A549 (cell line): ENCODE data around the gene TMEM135. TPM values are rescaled to one million over a fixed set of nuclear protein-coding genes. Genes with fewer than 3 reads are reported as not detected.

ENCODE experiments used
- ATAC-seq, 2 experiments: fragments of 200-7000 bp in 1 of 2; fragments of >200 bp in 1 of 2; cut with Nextera tagmentation in 1 of 2; cut with Tn5 transposase in 1 of 2; 3 replicates each; pipeline versions ENCODE4 v1.8.0 to v1.9.1; 2018 to 2020; ENCODE audit warnings: mild to moderate bottlenecking in 1 of 2, moderate library complexity in 1 of 2
- CTCF ChIA-PET: fragments of 300-600 bp; sonication (Branson Sonifier 250); formaldehyde crosslinking; extraction: SDS; loops from one replicate; lab custom pipeline; 2021; ENCODE audit warnings: antibody characterized with exemption, inconsistent platforms; lab: Yijun Ruan, JAX
- POLR2A ChIA-PET: fragments of 350-600 bp; formaldehyde crosslinking; extraction: SDS; loops from one replicate; lab custom pipeline; 2021; ENCODE audit warnings: antibody characterized with exemption, inconsistent platforms; lab: Yijun Ruan, JAX
- DNase-seq, 2 experiments: peaks; one replicate each; pipeline versions ENCODE4 v3.0.0 to v3.0.0-alpha.2; 2011 to 2016; ENCODE audit warnings: low read depth in 1 of 2, low spot score in 1 of 2
- FAIRE-seq: peaks from 2 replicates; lab custom pipeline; 2011; peaks lifted over from hg19 to GRCh38; lab: Jason Lieb, UNC
- H3K27ac ChIP-seq, 2 experiments: fragments of >200 bp; sonication (Bioruptor Twin); formaldehyde crosslinking; 3 replicates each; pipeline ENCODE4 v1.5.1; 2016 to 2017
- H3K4me1 ChIP-seq: fragments of >200 bp; sonication (Bioruptor Twin); formaldehyde crosslinking; 3 replicates; pipeline ENCODE4 v1.6.1; 2016
- H3K4me2 ChIP-seq: fragments of >200 bp; sonication (Bioruptor Twin); formaldehyde crosslinking; 3 replicates; pipeline ENCODE4 v1.6.1; 2016
- H3K4me3 ChIP-seq: fragments of >200 bp; sonication (Bioruptor Twin); formaldehyde crosslinking; 3 replicates; pipeline ENCODE4 v1.5.1; 2016
- H3K9me3 ChIP-seq: fragments of >200 bp; sonication (Bioruptor Twin); formaldehyde crosslinking; 3 replicates; pipeline ENCODE4 v1.6.1; 2016
- BCL3 ChIP-seq: fragments of >200 bp; sonication (Bioruptor Twin); formaldehyde crosslinking; IDR thresholded peaks from 3 replicates; pipeline ENCODE4 v1.6.1; 2016
- CBX8 ChIP-seq: fragments of 200-600 bp; sonication (generic); IDR thresholded peaks from 2 replicates; pipeline ENCODE4 v1.6.1; 2016
- EHF ChIP-seq: fragments of 250-450 bp; sonication (Bioruptor Pico); IDR thresholded peaks from 2 replicates; pipeline ENCODE4 v1.5.0; 2020; ENCODE audit warnings: mild to moderate bottlenecking
- ELK1 ChIP-seq: fragments of 150-350 bp; IDR thresholded peaks from 2 replicates; pipeline ENCODE4 v1.6.1; 2014; ENCODE audit warnings: low read depth, mild to moderate bottlenecking, low read length
- ESRRA ChIP-seq: fragments of 150-350 bp; IDR thresholded peaks from 2 replicates; pipeline ENCODE4 v1.6.1; 2014; ENCODE audit warnings: mild to moderate bottlenecking, low read length, borderline replicate concordance
- HDAC2 ChIP-seq: fragments of 200-600 bp; sonication (generic); IDR thresholded peaks from 2 replicates; pipeline ENCODE4 v1.6.1; 2016
- HEYL ChIP-seq: fragments of 250-450 bp; sonication (Bioruptor Pico); IDR thresholded peaks from 2 replicates; pipeline ENCODE4 v1.8.0; 2021; ENCODE audit warnings: mild to moderate bottlenecking, moderate library complexity
- JUNB ChIP-seq: fragments of >200 bp; sonication (Bioruptor Twin); formaldehyde crosslinking; IDR thresholded peaks from 2 replicates; pipeline ENCODE4 v1.6.1; 2016
- MAZ ChIP-seq: fragments of 150-350 bp; IDR thresholded peaks from 2 replicates; pipeline ENCODE4 v1.6.1; 2014; ENCODE audit warnings: antibody characterized with exemption, low read depth, low read length, borderline replicate concordance
- NPAS2 ChIP-seq: fragments of 250-450 bp; sonication (Bioruptor Pico); IDR thresholded peaks from 2 replicates; pipeline ENCODE4 v1.8.0; 2022; ENCODE audit warnings: mild to moderate bottlenecking, moderate library complexity, borderline replicate concordance
- PHF8 ChIP-seq: fragments of 200-600 bp; sonication (generic); IDR thresholded peaks from 2 replicates; pipeline ENCODE4 v1.6.1; 2016; ENCODE audit warnings: low read depth, mild to moderate bottlenecking, antibody characterized with exemption, moderate library complexity, borderline replicate concordance
- RARB ChIP-seq: fragments of 250-450 bp; sonication (Bioruptor Pico); IDR thresholded peaks from 2 replicates; pipeline ENCODE4 v1.8.0; 2021; ENCODE audit warnings: mild to moderate bottlenecking, moderate library complexity
- RFX5 ChIP-seq: fragments of 450-650 bp; IDR thresholded peaks from 2 replicates; pipeline ENCODE4 v1.7.1; 2014; ENCODE audit warnings: antibody characterized with exemption, mild to moderate bottlenecking, moderate library complexity
- RNF2 ChIP-seq: fragments of 200-600 bp; sonication (generic); IDR thresholded peaks from 2 replicates; pipeline ENCODE4 v1.6.1; 2016; ENCODE audit warnings: low read depth, mild to moderate bottlenecking, antibody characterized with exemption, moderate library complexity, borderline replicate concordance
- ZSCAN20 ChIP-seq: fragments of 250-450 bp; sonication (Bioruptor Pico); IDR thresholded peaks from 2 replicates; pipeline ENCODE4 v1.8.0; 2022; ENCODE audit warnings: mild to moderate bottlenecking, moderate library complexity
- WGBS: methylation state at CpG from one replicate; pipeline ENCODE4 v1.1.6; 2017; ENCODE audit errors: missing lambda C conversion rate; 5-methylcytosine and 5-hydroxymethylcytosine counted together
- polyA plus RNA-seq, 4 experiments: library from polyadenylated mRNA; depleted of rRNA in 3 of 4; stranded (reverse); fragments of >200 nt; fragmentation: RNase III in 1 of 4; extraction: RNeasy Plus Mini Kit Qiagen cat#74134 plus additional on column Dnase treatment in 1 of 4; gene quantifications; 2 replicates in 3 of 4; 3 replicates in 1 of 4; pipeline ENCODE4 v1.2.3, GENCODE V29; 2011 to 2017
- TF ChIP-seq, protein P1 (sequence below): fragments of 450-650 bp; IDR thresholded peaks from 2 replicates; pipeline ENCODE4 v1.6.1; 2014; ENCODE audit warnings: antibody characterized with exemption
- TF ChIP-seq, protein P2 (sequence below): fragments of 250-450 bp; sonication (Bioruptor Pico); IDR thresholded peaks from 2 replicates; pipeline ENCODE4 v1.5.0; 2021; ENCODE audit warnings: mild to moderate bottlenecking, moderate library complexity, borderline replicate concordance
- TF ChIP-seq, protein P3 (sequence below): IDR thresholded peaks from 2 replicates; pipeline ENCODE4 v1.6.1; 2012; ENCODE audit warnings: low read depth, borderline replicate concordance

Gene TMEM135
- polyA plus RNA-seq, 2 of the 4 experiments (the other 2 are of a cell fraction) = 18.4 to 18.5 TPM

GRCh38 chr11:87176044-87176443 lies 138.3 kb downstream of the TMEM135 start (continued):
- TF ChIP-seq BCL3 (no peak), PHF8 (no peak), CBX8 (no peak), ELK1 (no peak), MAZ (no peak), HDAC2 (no peak)
- TF ChIP-seq, protein P1, sequence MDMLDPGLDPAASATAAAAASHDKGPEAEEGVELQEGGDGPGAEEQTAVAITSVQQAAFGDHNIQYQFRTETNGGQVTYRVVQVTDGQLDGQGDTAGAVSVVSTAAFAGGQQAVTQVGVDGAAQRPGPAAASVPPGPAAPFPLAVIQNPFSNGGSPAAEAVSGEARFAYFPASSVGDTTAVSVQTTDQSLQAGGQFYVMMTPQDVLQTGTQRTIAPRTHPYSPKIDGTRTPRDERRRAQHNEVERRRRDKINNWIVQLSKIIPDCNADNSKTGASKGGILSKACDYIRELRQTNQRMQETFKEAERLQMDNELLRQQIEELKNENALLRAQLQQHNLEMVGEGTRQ = no peak

GRCh38 chr11:87179621-87180020 lies 141.9 kb downstream of the TMEM135 start:
- Histone ChIP-seq H3K4me3 (no peak overlapping the region), H3K9me3 (0 out of 3 replicates have a peak, but pooled peaks cover 6% of the 10 kb centered on the region), H3K27ac (no peak overlapping the region), H3K4me2 (no peak overlapping the region), H3K4me1 (peaks cover 13% of the 10 kb centered on the region)
- ChIA-PET POLR2A (no interaction called here), CTCF (no interaction called here)
- TF ChIP-seq, protein P2, sequence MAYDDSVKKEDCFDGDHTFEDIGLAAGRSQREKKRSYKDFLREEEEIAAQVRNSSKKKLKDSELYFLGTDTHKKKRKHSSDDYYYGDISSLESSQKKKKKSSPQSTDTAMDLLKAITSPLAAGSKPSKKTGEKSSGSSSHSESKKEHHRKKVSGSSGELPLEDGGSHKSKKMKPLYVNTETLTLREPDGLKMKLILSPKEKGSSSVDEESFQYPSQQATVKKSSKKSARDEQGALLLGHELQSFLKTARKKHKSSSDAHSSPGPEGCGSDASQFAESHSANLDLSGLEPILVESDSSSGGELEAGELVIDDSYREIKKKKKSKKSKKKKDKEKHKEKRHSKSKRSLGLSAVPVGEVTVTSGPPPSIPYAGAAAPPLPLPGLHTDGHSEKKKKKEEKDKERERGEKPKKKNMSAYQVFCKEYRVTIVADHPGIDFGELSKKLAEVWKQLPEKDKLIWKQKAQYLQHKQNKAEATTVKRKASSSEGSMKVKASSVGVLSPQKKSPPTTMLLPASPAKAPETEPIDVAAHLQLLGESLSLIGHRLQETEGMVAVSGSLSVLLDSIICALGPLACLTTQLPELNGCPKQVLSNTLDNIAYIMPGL (CRISPR knock-in tag) = no peak
- TF ChIP-seq JUNB (no peak), RFX5 (no peak)
- ATAC-seq = no peak
- no peak for DNase-seq
- 79% methylated on average over 1 of the region's 1 CpG for WGBS
- no peak for FAIRE-seq

DNA sequence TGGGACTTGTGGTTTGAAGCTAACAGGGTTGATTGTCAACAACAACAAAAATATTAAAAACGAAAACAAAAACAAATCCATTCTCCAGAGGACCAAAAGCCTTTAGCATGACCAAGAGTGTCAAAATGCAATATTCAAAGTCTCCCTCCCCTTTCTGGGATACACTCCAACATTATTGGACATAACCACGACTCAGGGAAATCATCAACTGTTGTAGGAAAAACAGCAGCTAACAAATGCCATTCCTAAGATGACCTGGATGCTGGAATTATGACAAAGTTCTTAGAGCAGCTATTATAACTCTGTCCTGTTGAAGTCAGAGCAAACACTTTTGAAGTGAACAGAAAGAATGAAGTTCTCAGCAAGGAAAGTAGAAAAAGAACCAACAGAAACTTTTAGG lies 143.0 kb downstream of the TMEM135 start:
- ATAC-seq = no peak
- Histone ChIP-seq H3K4me1 (0 out of 3 replicates have a peak, but pooled peaks cover 5% of the 10 kb centered on the region), H3K4me2 (no peak overlapping the region), H3K27ac (no peak overlapping the region), H3K9me3 (0 out of 3 replicates have a peak, but pooled peaks cover 6% of the 10 kb centered on the region), H3K4me3 (no peak overlapping the region)
- no peak for DNase-seq
- no peak for FAIRE-seq
- CTCF ChIA-PET = no interaction called here
- WGBS = 35% methylated on average over 2 of the region's 2 CpGs
- POLR2A ChIA-PET = interaction anchor here (0.6 kb wide), 1 partner anchor 100 kb away, joined by 3 read pairs; no protein-coding TSS in a partner anchor
- TF ChIP-seq RARB (CRISPR knock-in tag) (no peak), NPAS2 (CRISPR knock-in tag) (no peak), MAZ (no peak)

GRCh38 chr11:87181143-87181542 lies 143.4 kb downstream of the TMEM135 start:
- Histone ChIP-seq H3K27ac (no peak overlapping the region), H3K4me2 (no peak overlapping the region), H3K4me3 (no peak overlapping the region), H3K4me1 (0 out of 3 replicates have a peak, but pooled peaks cover under 1% of the 10 kb centered on the region), H3K9me3 (0 out of 3 replicates have a peak, but pooled peaks cover 6% of the 10 kb centered on the region)
- 54% methylated on average over 3 of the region's 3 CpGs for WGBS
- no peak for DNase-seq
- POLR2A ChIA-PET = interaction anchor here (0.6 kb wide), 1 partner anchor 101 kb away, joined by 3 read pairs; no protein-coding TSS in a partner anchor
- CTCF ChIA-PET = no interaction called here
- no peak for ATAC-seq
- no peak for FAIRE-seq
- TF ChIP-seq HDAC2 (no peak), ZSCAN20 (CRISPR knock-in tag) (no peak), ESRRA (no peak), RNF2 (no peak), MAZ (no peak), HEYL (CRISPR knock-in tag) (no peak), EHF (no peak), BCL3 (no peak)
- TF ChIP-seq, protein P3, sequence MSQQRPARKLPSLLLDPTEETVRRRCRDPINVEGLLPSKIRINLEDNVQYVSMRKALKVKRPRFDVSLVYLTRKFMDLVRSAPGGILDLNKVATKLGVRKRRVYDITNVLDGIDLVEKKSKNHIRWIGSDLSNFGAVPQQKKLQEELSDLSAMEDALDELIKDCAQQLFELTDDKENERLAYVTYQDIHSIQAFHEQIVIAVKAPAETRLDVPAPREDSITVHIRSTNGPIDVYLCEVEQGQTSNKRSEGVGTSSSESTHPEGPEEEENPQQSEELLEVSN = no peak
- TF ChIP-seq, protein P2 (CRISPR knock-in tag) = no peak
